Inflammatory macrophage treated with lipopolysaccharide for 1 hour (primary cell): ENCODE results near the gene PLEKHG4B.

Source experiments
- DNase-seq, 2 donors: peaks; one replicate each; pipeline ENCODE4 v3.0.0-alpha.2; 2020 to 2022

The PLEKHG4B gene

DNA sequence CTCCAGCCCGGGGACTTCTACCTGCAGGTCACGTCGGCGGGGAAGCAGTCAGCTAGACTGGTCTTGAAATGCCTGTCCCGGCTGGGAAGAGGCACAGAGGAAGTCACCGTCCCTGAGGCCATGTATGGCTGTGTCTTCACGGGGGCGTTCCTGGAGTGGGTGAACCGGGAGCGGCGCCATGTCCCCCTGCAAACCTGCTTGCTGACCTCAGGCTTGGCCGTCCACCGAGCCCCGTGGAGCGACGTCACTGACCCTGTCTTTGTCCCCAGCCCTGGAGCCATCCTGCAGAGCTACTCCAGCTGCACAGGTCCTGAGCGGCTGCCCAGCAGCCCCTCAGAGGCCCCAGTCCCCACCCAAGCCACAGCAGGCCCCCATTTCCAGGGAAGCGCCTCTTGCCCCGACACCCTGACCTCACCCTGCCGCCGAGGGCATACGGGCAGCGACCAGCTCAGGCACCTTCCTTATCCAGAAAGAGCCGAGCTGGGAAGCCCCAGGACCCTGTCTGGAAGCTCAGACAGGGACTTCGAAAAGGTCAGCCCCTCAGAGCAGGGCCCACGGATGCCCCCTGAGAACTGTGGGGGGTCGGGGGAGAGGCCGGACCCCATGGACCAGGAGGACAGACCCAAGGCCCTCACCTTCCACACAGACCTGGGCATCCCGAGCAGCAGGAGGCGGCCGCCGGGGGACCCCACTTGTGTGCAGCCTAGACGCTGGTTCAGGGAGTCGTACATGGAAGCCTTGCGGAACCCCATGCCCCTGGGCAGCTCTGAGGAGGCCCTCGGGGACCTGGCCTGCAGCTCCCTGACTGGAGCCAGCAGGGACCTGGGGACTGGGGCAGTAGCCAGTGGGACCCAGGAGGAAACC is 47.8 kb downstream of the PLEKHG4B start:
- no peak for DNase-seq

DNA sequence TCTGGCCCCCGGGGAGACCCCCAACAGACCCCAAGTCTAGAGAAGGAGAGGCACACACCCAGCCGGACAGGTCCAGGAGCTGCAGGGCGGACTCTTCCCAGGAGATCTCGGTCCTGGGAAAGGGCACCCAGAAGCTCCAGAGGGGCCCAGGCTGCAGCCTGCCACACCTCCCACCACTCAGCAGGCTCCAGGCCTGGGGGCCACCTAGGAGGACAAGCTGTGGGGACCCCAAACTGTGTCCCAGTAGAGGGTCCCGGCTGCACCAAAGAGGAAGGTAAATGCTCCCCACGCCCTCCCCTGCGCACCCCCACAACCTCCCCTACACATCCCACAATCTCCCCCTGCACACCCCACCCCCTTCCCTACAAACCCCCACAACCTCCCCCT is 48.5 kb downstream of the PLEKHG4B start:
- DNase-seq = no peak

DNA sequence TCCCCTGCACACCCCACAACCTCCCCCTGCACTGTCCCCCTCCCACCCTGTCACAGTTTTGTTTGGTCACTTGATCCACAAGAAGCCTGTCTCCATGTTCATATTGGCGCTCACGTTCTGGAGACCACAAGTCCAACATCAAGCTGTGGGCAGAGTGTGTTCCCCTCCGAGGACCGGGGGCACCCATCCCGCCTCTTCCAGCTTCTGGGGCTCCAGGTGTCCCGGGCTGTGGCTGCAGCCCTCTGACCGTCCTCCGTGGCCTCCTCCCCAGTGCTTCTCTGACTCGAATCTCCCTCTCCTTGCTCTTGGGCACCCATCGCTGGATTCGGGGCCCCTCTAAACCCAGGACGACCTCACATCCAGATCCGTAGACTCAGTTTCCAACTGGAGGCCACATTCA is 49.2 kb downstream of the PLEKHG4B start:
- no peak for DNase-seq

DNA sequence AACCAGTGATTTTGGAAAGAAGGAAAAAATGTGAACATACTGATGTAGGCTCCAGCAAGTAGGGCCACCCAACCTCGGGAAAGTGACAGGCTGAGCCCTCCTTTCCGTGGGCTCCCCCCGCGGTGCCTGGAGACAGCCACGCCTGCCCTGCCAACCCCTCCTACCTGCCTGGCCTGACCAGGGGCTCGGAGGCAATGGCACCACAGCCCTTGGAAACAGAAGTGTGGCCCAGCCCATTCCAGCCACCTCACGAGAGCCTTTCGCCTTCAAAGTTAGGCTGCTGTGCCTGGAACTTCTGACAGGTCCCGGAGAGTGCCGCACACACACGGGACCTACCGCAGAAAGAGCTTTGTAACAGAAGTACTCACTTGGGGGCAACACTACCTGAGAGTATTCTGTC is 49.8 kb downstream of the PLEKHG4B start:
- no peak for DNase-seq

DNA sequence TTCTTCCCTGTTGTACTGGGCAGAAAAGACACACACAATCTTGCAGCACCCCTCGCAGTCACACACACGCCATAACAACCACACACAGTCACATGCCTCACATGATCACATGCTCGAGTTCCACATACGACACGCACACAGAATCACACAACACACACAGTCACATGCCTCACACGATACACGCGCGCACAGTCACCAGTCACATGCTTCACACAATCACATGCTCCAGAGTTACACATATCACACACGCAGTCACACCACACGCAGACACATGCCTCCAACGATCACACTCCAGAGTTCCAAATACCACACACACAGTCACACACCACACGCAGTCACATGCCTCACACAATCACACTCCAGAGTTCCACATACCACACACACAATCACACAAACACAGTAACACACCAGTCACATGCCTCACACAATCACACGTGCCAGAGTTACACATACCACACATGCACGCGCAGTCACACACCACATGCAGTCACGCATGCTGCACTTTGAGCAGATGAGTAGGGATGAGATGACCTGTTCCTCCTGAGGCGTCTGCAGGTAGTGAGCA is 50.4 kb downstream of the PLEKHG4B start:
- DNase-seq = no peak

DNA sequence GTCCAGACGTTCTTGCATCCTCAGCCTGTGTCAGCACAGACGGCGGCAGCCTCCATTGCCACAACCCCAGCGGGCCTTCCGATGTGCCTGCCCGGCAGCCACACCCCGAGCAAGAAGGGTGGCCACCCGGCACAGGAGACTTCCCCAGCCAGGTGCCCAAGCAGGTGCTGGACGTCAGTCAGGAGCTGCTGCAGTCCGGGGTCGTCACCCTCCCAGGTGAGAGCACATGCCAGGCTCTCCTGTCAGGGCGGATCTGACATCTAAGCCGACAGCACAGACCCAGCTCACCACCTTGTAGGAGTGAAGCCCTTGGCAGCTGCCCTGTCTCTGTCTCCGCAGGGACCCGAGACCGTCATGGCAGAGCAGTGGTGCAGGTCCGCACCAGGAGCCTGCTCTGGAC is 51.1 kb downstream of the PLEKHG4B start:
- DNase-seq = no peak

DNA sequence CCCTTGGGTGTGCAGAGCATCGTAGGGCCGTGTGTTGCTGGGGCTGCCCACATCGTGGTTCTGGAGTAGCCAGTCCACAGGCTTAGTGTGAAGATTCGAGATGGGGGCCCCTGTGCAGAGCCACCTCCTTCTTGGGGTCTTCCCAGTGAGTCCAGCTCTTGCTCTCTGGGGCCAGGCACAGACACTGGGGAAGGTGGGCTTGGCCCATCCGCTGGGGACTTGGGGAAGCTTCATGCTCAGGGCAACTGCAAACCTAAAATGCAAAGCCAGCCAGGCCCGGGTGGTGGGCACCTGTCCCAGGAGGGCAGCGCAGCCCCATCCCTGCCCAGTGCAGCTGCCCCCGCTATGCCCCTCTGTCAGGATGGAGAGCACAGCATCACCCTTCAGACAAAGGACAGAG is 53.0 kb downstream of the PLEKHG4B start:
- no peak for DNase-seq

DNA sequence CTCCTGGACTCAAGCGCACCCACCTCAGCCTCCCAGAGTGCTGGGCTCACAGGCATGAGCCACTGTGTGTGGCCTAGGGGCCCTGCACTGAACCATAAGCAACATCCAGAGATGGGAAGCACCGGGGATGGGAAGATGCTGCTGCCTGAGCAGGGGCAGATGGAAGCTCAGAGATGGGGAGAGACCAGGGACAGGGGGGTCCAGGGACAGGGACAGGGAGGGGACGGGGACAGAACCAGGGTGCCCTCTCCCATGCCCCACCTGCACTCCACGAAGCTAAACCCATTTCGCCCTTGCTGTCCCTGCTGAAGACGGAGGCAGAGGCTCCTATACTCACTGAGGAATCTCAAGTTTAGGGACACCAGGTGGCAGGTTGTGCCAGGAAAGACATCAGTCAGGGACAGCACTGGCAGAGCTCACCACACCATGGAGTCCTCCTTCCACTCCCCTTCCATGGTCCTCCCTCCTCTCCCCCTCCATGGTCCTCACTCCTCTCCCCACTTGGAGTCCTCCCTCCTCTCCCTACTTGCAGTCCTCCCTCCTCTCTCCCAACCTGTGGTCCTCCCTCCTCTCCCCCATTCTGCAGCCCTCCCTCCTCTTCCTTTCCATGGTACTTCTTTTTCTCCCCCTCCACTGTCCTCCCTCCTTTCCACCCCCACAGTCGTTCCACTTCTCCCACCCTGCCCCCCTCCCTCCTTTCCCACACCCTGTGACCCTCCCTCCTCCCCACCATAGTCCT is 53.8 kb downstream of the PLEKHG4B start:
- no peak for DNase-seq

DNA sequence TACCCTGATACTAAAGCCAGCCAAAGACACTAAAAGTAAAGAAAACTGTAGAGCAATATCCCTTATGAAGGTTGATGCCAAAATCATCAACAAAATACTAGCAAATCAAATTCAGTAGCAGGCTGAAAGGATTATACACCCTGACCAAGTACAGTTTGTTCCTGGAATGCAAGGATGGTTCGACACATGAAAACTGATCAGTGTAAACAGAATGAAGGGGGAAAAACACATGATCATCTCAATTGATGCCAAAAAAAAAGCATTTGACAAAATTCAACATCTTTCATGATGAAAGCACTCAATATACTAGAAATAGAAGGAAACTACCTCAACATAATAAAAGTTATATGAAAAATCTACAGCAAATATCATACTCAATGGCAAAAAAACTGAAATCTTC is 55.8 kb downstream of the PLEKHG4B start:
- DNase-seq = no peak

DNA sequence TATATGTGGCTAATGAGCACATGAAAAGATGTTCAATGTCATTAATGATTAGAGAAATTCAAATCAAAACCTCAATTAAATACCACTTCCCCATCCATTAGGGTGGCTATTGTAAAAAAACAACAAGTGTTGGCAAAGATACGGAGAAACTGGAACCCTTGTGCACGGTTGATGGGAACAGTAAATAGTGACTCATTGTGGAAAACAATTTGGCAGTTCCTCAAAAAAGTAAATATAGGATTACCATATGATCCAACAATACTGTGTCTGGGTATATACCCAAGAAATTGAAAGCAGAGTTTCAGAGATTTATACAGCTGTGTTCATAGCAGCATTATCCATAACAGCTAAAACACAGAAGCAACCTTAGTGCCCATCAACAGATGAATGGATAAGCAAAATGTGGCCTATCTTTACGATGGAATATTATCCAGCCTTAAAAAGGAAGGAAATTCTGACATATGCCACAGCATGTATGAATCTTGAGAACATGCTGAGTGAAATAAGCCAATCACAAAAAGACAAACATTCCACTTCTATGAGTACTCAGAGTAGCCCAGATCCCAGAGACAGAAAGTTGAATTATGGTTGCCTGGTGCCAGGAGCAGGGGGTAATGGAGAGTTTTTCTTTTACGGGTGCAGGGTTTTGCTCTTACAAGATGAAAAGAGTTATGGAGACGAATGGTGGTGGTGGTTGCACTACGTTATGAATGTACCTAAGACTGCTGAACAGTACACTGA is 57.9 kb downstream of the PLEKHG4B start:
- DNase-seq = peak in 1 of 2 donors; percentile 4

DNA sequence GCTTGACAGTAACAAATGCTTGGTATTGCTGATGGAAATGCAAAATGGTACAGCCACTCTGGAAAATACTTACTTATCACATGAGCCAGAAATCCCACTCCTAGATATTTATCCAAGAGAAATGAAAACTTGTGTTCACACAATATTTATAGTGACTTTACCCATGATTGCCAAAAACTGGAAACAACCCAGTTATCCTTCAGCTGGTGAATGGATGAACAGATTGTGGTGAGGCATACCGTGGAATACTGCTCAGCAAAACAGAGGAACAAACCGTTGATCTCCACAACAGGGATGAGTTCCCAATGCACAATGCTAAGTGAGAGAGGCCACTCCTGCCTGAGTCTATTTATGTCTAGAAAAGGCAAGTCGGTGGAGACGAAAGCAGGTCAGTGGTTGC is 58.8 kb downstream of the PLEKHG4B start:
- no peak for DNase-seq

DNA sequence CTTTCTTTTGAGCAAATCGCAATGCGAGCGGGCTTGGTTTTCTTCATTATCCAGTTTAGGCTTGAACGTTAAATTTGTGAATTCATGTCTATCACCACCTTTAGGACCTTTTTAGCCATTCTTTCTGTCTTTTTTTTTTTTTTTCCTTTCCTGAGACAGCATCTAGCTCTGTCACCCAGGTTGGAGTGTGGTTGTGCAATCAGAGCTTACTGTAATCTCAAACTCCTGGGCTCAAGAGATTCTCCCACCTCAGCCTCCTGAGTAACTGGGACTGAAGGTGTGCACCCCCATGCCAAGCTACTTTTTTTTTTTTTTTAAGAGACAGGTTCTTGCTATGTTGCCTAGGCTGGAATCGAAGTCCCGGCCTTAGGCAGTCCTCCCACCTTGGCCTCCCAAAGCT is 60.1 kb downstream of the PLEKHG4B start:
- DNase-seq = no peak

DNA sequence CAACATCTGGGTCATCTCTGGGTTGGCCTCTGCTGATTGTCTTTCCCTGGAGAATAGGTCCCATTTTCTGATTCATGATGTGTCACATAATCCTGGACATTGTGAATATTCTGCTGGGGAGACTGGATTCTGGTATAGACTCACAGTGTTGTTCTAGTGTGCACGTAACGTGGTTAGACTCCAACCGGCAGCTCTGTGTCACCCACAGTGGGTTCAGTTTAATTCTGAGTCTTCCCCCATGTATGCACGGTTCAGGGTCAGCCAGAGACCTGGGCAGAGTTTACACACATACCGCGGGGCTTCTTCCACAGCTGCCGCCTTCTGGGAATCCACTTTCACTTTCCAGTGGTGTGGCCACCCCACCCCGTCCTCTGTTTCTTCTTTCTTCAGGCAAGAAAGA is 61.3 kb downstream of the PLEKHG4B start:
- DNase-seq = no peak

DNA sequence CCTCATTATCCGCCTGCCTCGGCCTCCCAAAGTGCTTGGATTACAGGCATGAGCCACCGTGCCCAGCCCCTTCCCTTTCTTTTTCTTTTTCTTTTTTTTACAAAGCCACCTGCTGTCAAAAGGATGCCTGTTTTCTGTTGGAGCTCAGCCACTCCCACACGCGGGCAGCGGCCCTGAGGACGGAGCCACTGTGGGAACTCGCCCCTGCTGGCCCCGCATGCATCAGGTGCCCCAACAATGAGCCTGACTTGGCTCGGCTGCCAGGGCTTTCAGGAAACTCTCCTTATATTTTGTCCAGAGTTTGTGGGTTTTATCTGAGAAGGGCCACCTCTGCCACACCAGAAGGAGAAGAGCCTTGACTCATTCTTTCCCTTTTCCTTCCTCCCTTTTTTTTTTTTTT is 62.3 kb downstream of the PLEKHG4B start:
- DNase-seq = no peak

DNA sequence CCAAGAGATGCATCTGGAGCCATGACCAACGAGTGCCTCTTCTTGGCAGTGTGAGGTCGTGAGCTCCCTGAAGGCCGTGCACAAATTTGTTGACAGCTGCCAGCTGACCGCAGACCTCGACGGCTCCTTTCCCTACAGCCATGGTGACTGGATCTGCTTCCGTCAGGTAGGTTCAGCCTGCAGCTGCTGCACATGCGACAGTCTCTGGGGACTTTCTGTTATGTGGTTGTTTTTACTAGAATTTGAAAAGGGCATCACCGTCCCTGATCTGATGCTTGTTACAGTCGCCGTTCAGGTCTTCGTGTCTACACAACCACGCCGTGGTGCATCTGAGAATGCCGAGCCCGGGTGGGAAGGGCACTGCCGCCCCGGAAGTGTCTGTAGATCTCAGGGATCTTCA is 62.9 kb downstream of the PLEKHG4B start:
- no peak for DNase-seq

DNA sequence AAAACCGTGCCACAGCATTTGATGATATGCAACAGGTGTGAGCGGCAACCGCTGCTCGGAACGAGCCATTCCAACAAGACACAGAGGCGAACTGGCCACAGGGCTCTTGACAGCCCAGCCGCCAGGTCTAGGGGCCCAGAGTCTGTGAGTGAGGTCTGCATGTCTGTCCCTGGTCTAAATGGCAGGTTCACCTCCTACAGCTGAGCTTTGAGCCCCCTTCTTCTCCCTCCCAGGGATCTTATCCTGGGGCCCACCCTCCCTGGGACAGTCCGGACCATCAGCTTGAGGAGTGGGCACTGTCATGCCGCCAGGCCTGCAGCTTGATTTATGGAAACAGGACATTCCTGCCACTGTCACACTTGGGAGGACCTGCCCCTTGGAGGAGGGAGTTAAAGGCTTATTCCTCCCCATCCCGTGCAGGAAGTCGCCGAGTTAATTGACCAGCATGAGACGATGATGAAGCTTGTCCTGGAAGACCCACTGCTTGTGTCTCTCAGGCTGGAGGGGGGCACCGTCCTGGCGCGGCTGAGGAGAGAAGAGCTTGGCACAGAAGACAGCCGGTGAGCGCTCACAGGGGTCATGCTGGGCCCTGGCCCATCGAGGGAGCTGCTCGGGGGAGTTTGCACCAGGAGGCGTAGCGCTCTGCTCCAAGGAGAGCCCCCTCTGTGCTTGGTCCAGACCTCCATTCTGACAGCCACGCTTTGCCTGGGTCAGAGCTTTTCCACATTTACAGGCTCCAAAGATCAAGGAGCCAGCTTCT is 63.9 kb downstream of the PLEKHG4B start:
- no peak for DNase-seq

DNA sequence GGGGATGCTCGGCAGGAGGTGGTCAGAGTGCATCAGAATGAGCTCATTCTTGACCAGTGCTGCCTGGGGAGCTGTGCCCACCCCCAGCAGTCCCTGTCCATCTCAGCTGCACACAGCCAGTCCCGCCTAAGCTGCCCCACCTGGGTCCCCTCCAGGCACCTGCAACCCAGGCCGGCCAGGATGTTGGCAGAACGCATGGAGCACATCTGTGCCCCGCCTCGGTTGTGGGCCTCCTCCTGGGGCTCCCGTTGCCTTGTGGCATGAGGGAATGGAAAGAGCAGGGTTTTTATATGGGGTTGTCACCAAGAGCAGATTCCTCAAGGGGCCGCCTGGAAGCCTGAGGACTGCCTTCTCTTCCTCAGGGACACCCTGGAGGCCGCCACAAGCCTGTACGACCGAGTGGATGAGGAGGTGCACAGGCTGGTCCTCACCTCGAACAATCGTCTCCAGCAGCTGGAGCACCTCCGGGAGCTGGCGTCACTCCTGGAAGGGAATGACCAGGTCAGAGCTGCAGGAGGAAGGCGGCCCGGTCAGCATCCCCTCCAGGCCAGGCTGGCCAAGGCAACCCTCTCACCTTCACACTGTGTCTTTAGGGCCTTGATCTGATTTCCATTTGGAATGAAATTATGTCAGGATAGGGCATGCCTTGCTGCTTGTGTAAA is 64.6 kb downstream of the PLEKHG4B start:
- DNase-seq = no peak

DNA sequence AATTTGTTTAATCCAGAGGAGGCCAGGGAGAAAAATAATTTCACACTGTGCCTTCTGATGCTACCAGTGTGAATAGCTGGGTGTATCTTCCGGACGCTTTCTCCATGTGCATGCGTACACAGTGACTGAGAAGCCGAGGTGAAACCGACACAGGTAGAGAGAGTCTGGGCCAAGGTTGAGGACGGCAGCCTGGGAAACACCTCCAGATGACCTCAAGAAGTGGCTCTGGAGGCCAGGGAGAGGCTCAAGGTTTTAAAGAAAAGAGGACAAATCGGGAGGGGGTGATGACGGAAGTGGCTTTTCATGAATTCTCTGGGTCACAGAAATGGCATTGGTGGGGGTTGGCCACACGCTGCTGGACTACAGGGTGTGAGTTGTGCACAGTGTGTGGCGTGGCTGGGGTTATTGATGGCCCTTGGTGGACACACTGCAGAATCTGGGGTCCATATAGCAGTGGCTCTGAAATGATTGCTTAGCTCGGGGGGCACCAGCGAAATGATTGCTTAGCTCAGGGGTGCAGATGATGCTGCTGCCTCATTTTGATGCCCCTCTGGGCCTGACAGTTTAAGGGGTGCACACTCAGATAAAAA is 65.3 kb downstream of the PLEKHG4B start:
- no peak for DNase-seq

DNA sequence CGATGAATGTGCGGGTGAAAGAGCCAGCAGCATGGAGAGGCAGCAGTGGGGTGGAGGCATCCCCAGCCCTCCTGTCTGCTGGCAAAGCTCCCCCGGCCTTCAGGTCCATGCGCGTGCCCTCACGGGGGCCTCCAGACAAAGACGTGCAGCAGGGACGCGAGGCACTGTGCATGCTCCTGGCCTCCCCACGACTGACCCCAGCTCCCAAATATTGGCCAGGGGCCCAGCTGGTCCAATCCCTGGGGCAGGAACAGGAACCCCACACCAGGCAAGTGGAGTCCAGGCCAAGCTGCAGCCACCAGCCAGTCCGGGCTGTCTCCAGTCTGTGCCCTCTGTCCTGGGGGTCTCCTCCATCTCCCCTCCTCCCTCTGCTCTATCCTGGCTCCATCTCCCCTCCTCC is 65.8 kb downstream of the PLEKHG4B start:
- DNase-seq = no peak

DNA sequence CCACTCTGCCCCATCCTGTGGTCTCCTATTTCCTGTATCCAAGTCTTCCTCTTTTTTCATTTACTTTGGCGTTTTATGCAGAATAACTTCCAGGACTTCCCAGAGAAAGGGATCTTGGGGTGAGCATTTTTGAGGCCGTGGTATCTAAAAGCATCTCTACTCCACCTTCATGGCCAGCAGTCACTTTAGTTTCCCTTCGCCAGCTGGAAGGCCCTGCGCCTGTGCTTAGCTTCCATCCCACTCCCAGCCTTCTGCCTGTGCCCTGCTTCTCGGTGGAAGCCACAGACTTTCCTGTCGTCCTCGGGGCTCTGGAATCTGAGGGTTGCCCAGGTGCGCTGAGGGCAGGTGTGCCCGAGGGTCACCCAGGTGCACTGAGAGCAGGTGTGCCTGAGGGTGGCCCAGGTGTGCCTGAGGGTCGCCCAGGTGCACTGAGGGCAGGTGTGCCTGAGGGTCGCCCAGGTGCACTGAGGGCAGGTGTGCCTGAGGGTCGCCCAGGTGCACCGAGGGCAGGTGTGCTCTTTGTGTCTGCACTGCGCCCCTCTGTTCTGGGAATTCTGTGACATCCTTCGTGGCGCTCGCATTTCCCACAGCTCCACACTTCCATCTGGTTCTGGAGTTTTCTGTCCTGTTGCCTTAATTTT is 67.0 kb downstream of the PLEKHG4B start:
- no peak for DNase-seq
